Hepatocyte (in vitro differentiated cells): ENCODE measurements around the gene ADAD2. TPM values are rescaled to one million over a fixed set of nuclear protein-coding genes. Genes with fewer than 3 reads are reported as not detected.

Experiments
- DNase-seq: peaks from one replicate; pipeline ENCODE4 v3.0.0-alpha.2; 2016; ENCODE audit warnings: low spot score
- H2AFZ ChIP-seq: fragments of 200-600 bp; sonication (generic); 2 replicates; pipeline ENCODE4 v1.6.0; 2016; ENCODE audit warnings: antibody characterized with exemption, mild to moderate bottlenecking
- H3K27ac ChIP-seq: fragments of 200-600 bp; sonication (generic); 2 replicates; pipeline ENCODE4 v1.5.1; 2016; ENCODE audit warnings: mild to moderate bottlenecking
- H3K27me3 ChIP-seq: fragments of 200-600 bp; sonication (generic); 2 replicates; pipeline ENCODE4 v1.6.1; 2016
- H3K36me3 ChIP-seq: fragments of 200-600 bp; sonication (generic); replicated peaks from 2 replicates; pipeline ENCODE4 v1.5.1; 2016; ENCODE audit warnings: low read depth; ENCODE audit not compliant: insufficient read depth
- H3K4me1 ChIP-seq: fragments of 200-600 bp; sonication (generic); 2 replicates; pipeline ENCODE4 v1.5.1; 2016; ENCODE audit warnings: mild to moderate bottlenecking, moderate library complexity; ENCODE audit not compliant: insufficient read depth
- H3K4me2 ChIP-seq: fragments of 200-600 bp; sonication (generic); 2 replicates; pipeline ENCODE4 v1.6.0; 2016
- H3K4me3 ChIP-seq: fragments of 200-600 bp; sonication (generic); 2 replicates; pipeline ENCODE4 v1.5.1; 2016; ENCODE audit warnings: mild to moderate bottlenecking
- H3K79me2 ChIP-seq: fragments of 200-600 bp; sonication (generic); 2 replicates; pipeline ENCODE4 v1.6.0; 2017; ENCODE audit warnings: mild to moderate bottlenecking
- H3K9me2 ChIP-seq: fragments of 200-600 bp; sonication (generic); replicated peaks from 2 replicates; pipeline ENCODE4 v1.6.0; 2017; ENCODE audit warnings: mild to moderate bottlenecking; ENCODE audit not compliant: insufficient read depth
- H3K9me3 ChIP-seq: fragments of 200-600 bp; sonication (generic); 2 replicates; pipeline ENCODE4 v1.5.1; 2016; ENCODE audit warnings: low read depth, mild to moderate bottlenecking
- H4K20me1 ChIP-seq: fragments of 200-600 bp; sonication (generic); 2 replicates; pipeline ENCODE4 v1.6.0; 2016; ENCODE audit warnings: mild to moderate bottlenecking; ENCODE audit not compliant: insufficient read depth, poor library complexity, severe bottlenecking
- CTCF ChIP-seq: fragments of 200-600 bp; sonication (generic); IDR thresholded peaks from 2 replicates; pipeline ENCODE4 v1.5.1; 2016; ENCODE audit warnings: antibody characterized with exemption, mild to moderate bottlenecking; ENCODE audit not compliant: poor library complexity
- EZH2 ChIP-seq: fragments of 200-600 bp; sonication (generic); IDR thresholded peaks from 2 replicates; pipeline ENCODE4 v1.6.1; 2016; ENCODE audit warnings: antibody characterized with exemption, mild to moderate bottlenecking, borderline replicate concordance
- EZH2phosphoT487 ChIP-seq: fragments of 200-600 bp; sonication (generic); IDR thresholded peaks from one replicate; pipeline ENCODE4 v1.6.1; 2018; ENCODE audit warnings: antibody characterized with exemption, mild to moderate bottlenecking, low read depth, moderate library complexity; ENCODE audit not compliant: unreplicated experiment, severe bottlenecking
- WGBS: methylation state at CpG from one replicate; pipeline ENCODE4 v1.1.6; 2016; ENCODE audit warnings: low lambda C conversion rate; ENCODE audit errors: missing lambda C conversion rate; 5-methylcytosine and 5-hydroxymethylcytosine counted together
- polyA plus RNA-seq: library from polyadenylated mRNA; unstranded; fragments of >200 nt; fragmentation: Nextera tagmentation; extraction: Ambion mirVana; gene quantifications from 2 replicates; pipeline ENCODE4 v1.2.1, GENCODE V29; 2016
- total RNA-seq: library from RNA; depleted of rRNA; stranded (reverse); fragments of >200 nt; gene quantifications from 2 replicates; pipeline ENCODE4 v1.2.3, GENCODE V29; 2014

Gene ADAD2
- total and polyA plus RNA-seq, 2 experiments from 2014 or later: 0.30 TPM; not detected in 1

- H3K27ac ChIP-seq: no peak overlapping the region
- no peak for DNase-seq
- TF ChIP-seq CTCF (no peak), EZH2phosphoT487 (no peak), EZH2 (no peak)
- H2AFZ ChIP-seq: no peak overlapping the region
- H3K79me2 ChIP-seq: no peaks in the 10 kb centered on the region
- no peak overlapping the region for H3K4me3 ChIP-seq
- H4K20me1 ChIP-seq: no peaks in the 10 kb centered on the region
- H3K9me2 ChIP-seq: no peaks in the 10 kb centered on the region
- no peaks in the 10 kb centered on the region for H3K9me3 ChIP-seq
- H3K4me1 ChIP-seq: no peaks in the 10 kb centered on the region
- H3K27me3 ChIP-seq: peaks cover 3% of the 10 kb centered on the region
- WGBS: 65% methylated on average over 3 of the region's 3 CpGs
- no peaks in the 10 kb centered on the region for H3K36me3 ChIP-seq
- no peak overlapping the region for H3K4me2 ChIP-seq
Observed at GRCh38 chr16:84161801-84162200, 29.2 kb upstream of the ADAD2 start.

GRCh38 chr16:84165746-84166145 is 25.2 kb upstream of the ADAD2 start:
- H3K36me3 ChIP-seq: no peaks in the 10 kb centered on the region
- no peaks in the 10 kb centered on the region for H3K27me3 ChIP-seq
- TF ChIP-seq EZH2phosphoT487: no peak
- no peak for TF ChIP-seq EZH2
- no peak for TF ChIP-seq CTCF
- H4K20me1 ChIP-seq: no peaks in the 10 kb centered on the region
- H3K9me3 ChIP-seq: no peaks in the 10 kb centered on the region
- no peak overlapping the region for H3K27ac ChIP-seq
- 75% methylated on average over 7 of the region's 7 CpGs for WGBS
- no peaks in the 10 kb centered on the region for H3K9me2 ChIP-seq
- no peaks in the 10 kb centered on the region for H3K4me1 ChIP-seq
- no peak for DNase-seq
- no peak overlapping the region for H3K4me3 ChIP-seq
- H2AFZ ChIP-seq: no peak overlapping the region
- H3K4me2 ChIP-seq: no peak overlapping the region
- H3K79me2 ChIP-seq: no peaks in the 10 kb centered on the region

GRCh38 chr16:84166796-84167695 is 23.9 kb upstream of the ADAD2 start:
- TF ChIP-seq EZH2 (no peak), EZH2phosphoT487 (no peak), CTCF (no peak)
- WGBS: 80% methylated on average over 13 of the region's 13 CpGs
- no peaks in the 10 kb centered on the region for H3K27me3 ChIP-seq
- H3K4me2 ChIP-seq: no peak overlapping the region
- no peak for DNase-seq
- H3K4me3 ChIP-seq: no peak overlapping the region
- H2AFZ ChIP-seq: no peak overlapping the region
- H4K20me1 ChIP-seq: no peaks in the 10 kb centered on the region
- H3K36me3 ChIP-seq: no peaks in the 10 kb centered on the region
- H3K79me2 ChIP-seq: no peaks in the 10 kb centered on the region
- H3K9me2 ChIP-seq: no peaks in the 10 kb centered on the region
- no peaks in the 10 kb centered on the region for H3K9me3 ChIP-seq
- H3K4me1 ChIP-seq: no peaks in the 10 kb centered on the region
- H3K27ac ChIP-seq: no peak overlapping the region
